Stomach (tissue), 9 donors: ENCODE data around the gene SENP1. TPM values are rescaled to one million over a fixed set of nuclear protein-coding genes. Genes with fewer than 3 reads are reported as not detected.

Experiments
- DNase-seq, 2 donors: peaks; one replicate each; pipeline versions ENCODE4 v3.0.0 to v3.0.0-alpha.2; 2013 to 2019
- H3K27ac ChIP-seq, 5 donors: fragments of 200-600 bp in 4 of 5; sonication (generic) in 4 of 5; one replicate each; pipeline ENCODE4 v1.5.1; 2013 to 2019; ENCODE audit warnings: mild to moderate bottlenecking in 1 of 5, moderate library complexity in 1 of 5
- H3K27me3 ChIP-seq, 3 donors: fragments of 200-600 bp; sonication (generic); one replicate each; pipeline ENCODE4 v1.5.1; 2017 to 2019; ENCODE audit warnings: mixed run types in 1 of 3
- H3K36me3 ChIP-seq, 4 donors: fragments of 200-600 bp; sonication (generic); 1 replicate in 3 of 4; 2 replicates in 1 of 4; pipeline ENCODE4 v1.5.1; 2016 to 2019
- H3K4me1 ChIP-seq, 4 donors: fragments of 200-600 bp; sonication (generic); one replicate each; pipeline ENCODE4 v1.5.1; 2016 to 2019
- H3K4me3 ChIP-seq, 4 donors: fragments of 200-600 bp; sonication (generic) in 3 of 4; one replicate each; pipeline ENCODE4 v1.5.1; 2016 to 2019; ENCODE audit warnings: mild to moderate bottlenecking in 1 of 4
- H3K9me3 ChIP-seq, 4 donors: fragments of 200-600 bp; sonication (generic); one replicate each; pipeline ENCODE4 v1.5.1; 2016 to 2019
- EP300 ChIP-seq: sonication (generic); formaldehyde crosslinking; IDR thresholded peaks from one replicate; pipeline ENCODE4 v1.6.1; 2017; ENCODE audit warnings: antibody characterized with exemption
- POLR2A ChIP-seq, 4 donors: fragments of 450-650 bp; IDR thresholded peaks; one replicate each; pipeline ENCODE4 v1.6.1; 2016; ENCODE audit warnings: antibody characterized with exemption in 4 of 4, control low read depth in 2 of 4, mild to moderate bottlenecking in 1 of 4, moderate library complexity in 1 of 4
- POLR2AphosphoS5 ChIP-seq, 3 donors: sonication (generic); formaldehyde crosslinking; IDR thresholded peaks; one replicate each; pipeline ENCODE4 v1.6.1; 2016; ENCODE audit warnings: antibody characterized with exemption in 3 of 3
- WGBS, 5 donors: extraction: QIAGEN DNeasy Blood & Tissue Kit in 3 of 5; methylation state at CpG; one replicate each; pipeline versions ENCODE4 v1.1.5 to v1.1.7; 2013 to 2018; 5-methylcytosine and 5-hydroxymethylcytosine counted together
- intact Hi-C: fragments of 100-400 bp; cut with DNase I; formaldehyde crosslinking; loops from one replicate; pipeline ENCODE4 v1.15.1; 2023; ENCODE audit warnings: low total_unique reads
- polyA plus RNA-seq, 3 donors: library from polyadenylated mRNA; stranded (reverse); fragments of 200-250 nt; gene quantifications; one replicate each; pipeline ENCODE4 v1.2.3, GENCODE V29; 2013
- total RNA-seq, 5 donors: library from RNA; depleted of rRNA; stranded (reverse); fragments of >200 nt; gene quantifications; one replicate each; pipeline versions ENCODE4 v1.1.0 to v1.2.3, GENCODE V29; 2014 to 2016
- TF ChIP-seq, protein P1 (sequence below), 7 experiments: fragments of 450-650 bp in 4 of 7; fragments of 200-600 bp in 3 of 7; sonication (generic) in 3 of 7; IDR thresholded peaks; one replicate each; pipeline ENCODE4 v1.5.1; 2016 to 2019; ENCODE audit warnings: antibody characterized with exemption in 7 of 7, control low read depth in 2 of 7, mild to moderate bottlenecking in 1 of 7
- donor health status: healthy with polysubstance abuse.
- donor health status: Bipolar disorder and iron deficiency.
- donor health status: healthy.

SENP1 gene
- total and polyA plus RNA-seq, 8 donors = 2.9 to 27.5 (median 10.6) TPM

DNA sequence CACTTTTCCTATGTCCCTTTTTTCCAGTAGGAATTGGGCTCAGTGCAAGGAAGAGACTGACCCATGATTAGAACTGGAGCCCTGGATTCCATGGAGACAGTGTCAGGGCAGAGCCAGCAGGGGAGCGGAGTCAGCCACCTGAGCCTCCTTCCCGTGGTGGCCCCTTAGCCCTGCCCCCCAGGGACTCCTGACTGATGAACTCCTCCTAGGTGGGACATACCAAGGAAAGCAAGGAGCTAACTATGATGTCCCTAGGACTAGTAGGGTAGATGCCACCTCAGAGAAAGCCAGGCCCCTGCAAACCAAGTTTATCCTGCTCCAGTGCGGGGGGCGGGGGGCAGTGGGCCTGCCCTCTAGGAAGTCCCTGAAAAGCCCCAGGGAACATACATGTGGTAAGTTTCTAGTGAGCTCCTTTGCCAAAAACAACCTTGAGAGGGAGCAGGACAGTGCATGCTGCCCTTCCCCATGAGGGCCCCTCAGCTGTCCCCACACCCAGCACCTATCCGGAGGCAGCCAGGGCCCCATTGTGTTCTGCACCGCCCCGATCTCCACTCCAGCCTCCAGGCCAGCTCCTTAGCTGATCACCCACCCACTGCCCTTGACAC is 95.4 kb downstream of the SENP1 start:
- DNase-seq = no peak
- H3K27me3 ChIP-seq = peaks cover 0 to 60% (median 7%) of the 10 kb centered on the region in 3 donors
- no peak for TF ChIP-seq EP300
- no peak for TF ChIP-seq POLR2AphosphoS5 (IDR thresholded peaks at IDR 0.05)
- TF ChIP-seq, protein P1, sequence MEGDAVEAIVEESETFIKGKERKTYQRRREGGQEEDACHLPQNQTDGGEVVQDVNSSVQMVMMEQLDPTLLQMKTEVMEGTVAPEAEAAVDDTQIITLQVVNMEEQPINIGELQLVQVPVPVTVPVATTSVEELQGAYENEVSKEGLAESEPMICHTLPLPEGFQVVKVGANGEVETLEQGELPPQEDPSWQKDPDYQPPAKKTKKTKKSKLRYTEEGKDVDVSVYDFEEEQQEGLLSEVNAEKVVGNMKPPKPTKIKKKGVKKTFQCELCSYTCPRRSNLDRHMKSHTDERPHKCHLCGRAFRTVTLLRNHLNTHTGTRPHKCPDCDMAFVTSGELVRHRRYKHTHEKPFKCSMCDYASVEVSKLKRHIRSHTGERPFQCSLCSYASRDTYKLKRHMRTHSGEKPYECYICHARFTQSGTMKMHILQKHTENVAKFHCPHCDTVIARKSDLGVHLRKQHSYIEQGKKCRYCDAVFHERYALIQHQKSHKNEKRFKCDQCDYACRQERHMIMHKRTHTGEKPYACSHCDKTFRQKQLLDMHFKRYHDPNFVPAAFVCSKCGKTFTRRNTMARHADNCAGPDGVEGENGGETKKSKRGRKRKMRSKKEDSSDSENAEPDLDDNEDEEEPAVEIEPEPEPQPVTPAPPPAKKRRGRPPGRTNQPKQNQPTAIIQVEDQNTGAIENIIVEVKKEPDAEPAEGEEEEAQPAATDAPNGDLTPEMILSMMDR (IDR thresholded peaks at IDR 0.05) = no peak
- TF ChIP-seq POLR2A (IDR thresholded peaks at IDR 0.05) = no peak
- WGBS, 5 donors = 65 to 77% (median 72%) methylated on average over 6 to 7 of the region's 7 CpGs
- no peaks in the 10 kb centered on the region for H3K4me1 ChIP-seq
- no peak overlapping the region for H3K4me3 ChIP-seq
- H3K27ac ChIP-seq = no peak overlapping the region
- intact Hi-C loops = no loop called here
- no peaks in the 10 kb centered on the region for H3K9me3 ChIP-seq
- no peaks in the 10 kb centered on the region for H3K36me3 ChIP-seq

GRCh38 chr12:48009471-48009870 is 96.4 kb downstream of the SENP1 start:
- no peaks in the 10 kb centered on the region for H3K36me3 ChIP-seq
- no peaks in the 10 kb centered on the region for H3K9me3 ChIP-seq
- peaks cover 4 to 70% (median 17%) of the 10 kb centered on the region in 3 donors for H3K27me3 ChIP-seq
- WGBS, 5 donors = 47 to 74% (median 60%) methylated on average over 1 of the region's 1 CpG
- intact Hi-C loops = no loop called here
- no peak for DNase-seq
- H3K27ac ChIP-seq = no peak overlapping the region
- TF ChIP-seq, protein P1 (IDR thresholded peaks at IDR 0.05) = no peak
- TF ChIP-seq POLR2A (IDR thresholded peaks at IDR 0.05) = no peak
- no peak for TF ChIP-seq EP300
- TF ChIP-seq POLR2AphosphoS5 (IDR thresholded peaks at IDR 0.05) = no peak
- no peak overlapping the region for H3K4me3 ChIP-seq
- peaks cover 6 to 9% (median 8%) of the 10 kb centered on the region in 4 donors for H3K4me1 ChIP-seq

DNA sequence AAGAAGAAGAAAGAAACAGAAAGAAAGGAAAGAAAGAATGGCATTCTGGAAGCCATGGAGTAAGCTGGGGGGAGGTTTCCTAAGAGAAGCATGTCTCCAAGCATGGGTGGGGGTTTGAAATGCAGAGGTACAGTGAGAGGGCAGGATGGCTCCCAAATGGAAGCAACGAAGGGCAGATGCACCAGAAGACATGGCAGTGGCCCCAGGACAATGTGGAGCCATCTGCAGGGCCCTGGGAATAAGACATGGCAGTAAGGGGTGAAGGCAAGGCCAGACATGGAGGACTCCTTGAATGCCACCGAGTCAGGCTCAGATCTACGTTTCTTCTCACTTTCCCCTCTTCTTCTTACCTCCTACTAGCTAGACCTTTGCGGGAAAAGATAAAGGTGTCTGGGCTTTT is 96.9 kb downstream of the SENP1 start:
- DNase-seq = no peak
- Histone ChIP-seq H3K27me3 (peaks cover 10 to 76% (median 22%) of the 10 kb centered on the region in 3 donors), H3K4me3 (no peak overlapping the region), H3K9me3 (no peaks in the 10 kb centered on the region), H3K4me1 (peaks cover 11 to 14% (median 14%) of the 10 kb centered on the region in 4 donors), H3K27ac (no peak overlapping the region), H3K36me3 (no peaks in the 10 kb centered on the region)
- TF ChIP-seq EP300 (no peak), POLR2A (IDR thresholded peaks at IDR 0.05) (no peak), POLR2AphosphoS5 (IDR thresholded peaks at IDR 0.05) (no peak)
- TF ChIP-seq, protein P1 (IDR thresholded peaks at IDR 0.05) = no peak
- intact Hi-C loops = no loop called here
- WGBS, 5 donors = 75 to 88% (median 84%) methylated on average over 4 of the region's 4 CpGs

DNA sequence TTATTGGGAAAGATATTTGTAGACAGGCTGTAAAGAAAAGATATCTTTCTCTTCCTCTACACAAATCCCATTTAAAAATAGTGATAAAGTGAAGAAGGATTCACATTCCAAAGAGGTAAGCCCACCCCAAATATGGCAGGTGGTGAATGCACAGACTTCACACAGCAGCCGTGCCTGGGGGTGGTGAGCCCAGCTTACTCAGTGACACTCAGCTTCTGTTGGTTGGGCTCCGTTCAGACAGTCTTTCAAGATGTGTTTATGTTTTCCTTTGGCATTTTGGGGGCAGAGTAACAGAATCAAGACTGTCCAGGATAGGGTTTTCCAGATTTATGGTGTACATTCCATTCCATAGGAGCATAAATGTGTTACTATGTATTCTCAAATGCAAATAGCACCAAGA is 97.5 kb downstream of the SENP1 start:
- Histone ChIP-seq H3K4me1 (peaks cover 17 to 20% (median 20%) of the 10 kb centered on the region in 4 donors), H3K27me3 (peaks cover 15 to 82% (median 28%) of the 10 kb centered on the region in 3 donors), H3K36me3 (no peaks in the 10 kb centered on the region), H3K9me3 (no peaks in the 10 kb centered on the region), H3K27ac (no peak overlapping the region), H3K4me3 (no peak overlapping the region)
- DNase-seq = no peak
- TF ChIP-seq, protein P1 (IDR thresholded peaks at IDR 0.05) = no peak
- TF ChIP-seq EP300 (no peak), POLR2AphosphoS5 (IDR thresholded peaks at IDR 0.05) (no peak), POLR2A (IDR thresholded peaks at IDR 0.05) (no peak)
- WGBS, 5 donors = 56 to 74% (median 64%) methylated on average over 2 of the region's 2 CpGs
- intact Hi-C loops = no loop called here
